Keratinocyte (primary cell): ENCODE measurements around the gene CAMSAP3. TPM values are rescaled to one million over a fixed set of nuclear protein-coding genes. Genes with fewer than 3 reads are reported as not detected.

Experiments
- DNase-seq: peaks from one replicate; pipeline ENCODE4 v3.0.0-alpha.2; 2011; ENCODE audit warnings: low read depth, missing footprints, low spot score
- FAIRE-seq: peaks from 2 replicates; lab custom pipeline; 2011; peaks lifted over from hg19 to GRCh38; lab: Jason Lieb, UNC
- H2AFZ ChIP-seq: 2 replicates; pipeline ENCODE4 v1.6.0; 2012; ENCODE audit warnings: low read length, control low read depth, inconsistent platforms; ENCODE audit not compliant: control insufficient read depth
- H3K27ac ChIP-seq: 2 replicates; pipeline ENCODE4 v1.5.1; 2011; ENCODE audit warnings: low read length; ENCODE audit not compliant: control insufficient read depth, insufficient read depth
- H3K27me3 ChIP-seq: 3 replicates; pipeline ENCODE4 v1.6.0; 2011; ENCODE audit warnings: low read length; ENCODE audit not compliant: control insufficient read depth, insufficient read depth; ENCODE audit errors: extremely low read depth
- H3K36me3 ChIP-seq, 2 experiments: 2 replicates in 1 of 2; 3 replicates in 1 of 2; pipeline ENCODE4 v1.5.1; 2011; ENCODE audit warnings: low read length in 2 of 2, mild to moderate bottlenecking in 1 of 2; ENCODE audit not compliant: control insufficient read depth in 2 of 2, insufficient read depth in 2 of 2; ENCODE audit errors: extremely low read depth in 1 of 2
- H3K4me1 ChIP-seq: 3 replicates; pipeline ENCODE4 v1.5.1; 2011; ENCODE audit warnings: low read length; ENCODE audit not compliant: control insufficient read depth, insufficient read depth; ENCODE audit errors: extremely low read depth
- H3K4me2 ChIP-seq: 3 replicates; pipeline ENCODE4 v1.6.0; 2011; ENCODE audit warnings: low read depth, low read length; ENCODE audit not compliant: control insufficient read depth, insufficient read depth; ENCODE audit errors: extremely low read depth
- H3K4me3 ChIP-seq, 3 experiments: fragments of 200-600 bp in 1 of 3; sonication (generic) in 1 of 3; 2 replicates in 2 of 3; 3 replicates in 1 of 3; pipeline ENCODE4 v1.5.1; 2011 to 2016; ENCODE audit warnings: low read length in 3 of 3, mild to moderate bottlenecking in 3 of 3, control low read depth in 2 of 3, inconsistent platforms in 1 of 3, low read depth in 1 of 3, mixed read lengths in 1 of 3, mixed run types in 1 of 3, moderate library complexity in 1 of 3; ENCODE audit not compliant: control insufficient read depth in 2 of 3, insufficient read depth in 2 of 3; ENCODE audit errors: extremely low read depth in 1 of 3
- H3K79me2 ChIP-seq: 2 replicates; pipeline ENCODE4 v1.6.0; 2012; ENCODE audit warnings: low read length; ENCODE audit not compliant: control insufficient read depth, insufficient read depth
- H3K9ac ChIP-seq: 3 replicates; pipeline ENCODE4 v1.6.0; 2011; ENCODE audit warnings: low read length; ENCODE audit not compliant: control insufficient read depth, insufficient read depth; ENCODE audit errors: extremely low read depth
- H3K9me1 ChIP-seq: 3 replicates; pipeline ENCODE4 v1.6.0; 2011; ENCODE audit warnings: low read length; ENCODE audit not compliant: control insufficient read depth, insufficient read depth; ENCODE audit errors: extremely low read depth
- H3K9me3 ChIP-seq: 2 replicates; pipeline ENCODE4 v1.5.1; 2012; ENCODE audit warnings: low read depth, low read length; ENCODE audit not compliant: control insufficient read depth
- H4K20me1 ChIP-seq: 3 replicates; pipeline ENCODE4 v1.6.0; 2011; ENCODE audit warnings: low read length; ENCODE audit not compliant: control insufficient read depth, insufficient read depth; ENCODE audit errors: extremely low read depth
- EZH2 ChIP-seq: IDR thresholded peaks from one replicate; pipeline ENCODE4 v1.6.1; 2012; ENCODE audit warnings: inconsistent platforms, mild to moderate bottlenecking, low read length, moderate library complexity
- dilution Hi-C: fragments of 300-500 bp; cut with MboI; formaldehyde crosslinking; loops from one replicate; pipeline ENCODE4 v1.7.0; 2020; ENCODE audit warnings: low sequenced_read_pairs; ENCODE audit not compliant: extremely low pct_ligation_motif_present
- polyA minus RNA-seq, 3 experiments: library from RNA; depleted of rRNA, polyadenylated mRNA; stranded (reverse); fragments of >200 nt; gene quantifications; 1 replicate in 1 of 3; 2 replicates in 1 of 3; 3 replicates in 1 of 3; pipeline ENCODE4 v1.2.3, GENCODE V29; 2011
- polyA plus RNA-seq, 5 experiments: library from polyadenylated mRNA; depleted of rRNA in 3 of 5; stranded (reverse) in 3 of 5; stranded (forward) in 1 of 5; unstranded in 1 of 5; fragments of >200 nt; gene quantifications; 1 replicate in 1 of 5; 2 replicates in 3 of 5; 3 replicates in 1 of 5; pipeline versions ENCODE4 v1.2.1 to v1.2.3, GENCODE V29; 2011 to 2012; ENCODE audit warnings: missing spikeins in 2 of 5, low read depth in 1 of 5, low replicate concordance in 1 of 5
- TF ChIP-seq, protein P1 (sequence below), 3 experiments: IDR thresholded peaks in 1 of 3; conservative IDR thresholded peaks in 1 of 3; optimal IDR thresholded peaks in 1 of 3; 2 replicates in 2 of 3; 3 replicates in 1 of 3; pipeline versions ENCODE3 to v1.5.1; 2011; ENCODE audit warnings: low read length in 3 of 3, mild to moderate bottlenecking in 3 of 3, moderate library complexity in 2 of 3, control low read depth in 1 of 3, inconsistent platforms in 1 of 3; ENCODE audit not compliant: insufficient read depth in 2 of 3; ENCODE audit errors: extremely low read depth in 1 of 3

Gene CAMSAP3, protein sequence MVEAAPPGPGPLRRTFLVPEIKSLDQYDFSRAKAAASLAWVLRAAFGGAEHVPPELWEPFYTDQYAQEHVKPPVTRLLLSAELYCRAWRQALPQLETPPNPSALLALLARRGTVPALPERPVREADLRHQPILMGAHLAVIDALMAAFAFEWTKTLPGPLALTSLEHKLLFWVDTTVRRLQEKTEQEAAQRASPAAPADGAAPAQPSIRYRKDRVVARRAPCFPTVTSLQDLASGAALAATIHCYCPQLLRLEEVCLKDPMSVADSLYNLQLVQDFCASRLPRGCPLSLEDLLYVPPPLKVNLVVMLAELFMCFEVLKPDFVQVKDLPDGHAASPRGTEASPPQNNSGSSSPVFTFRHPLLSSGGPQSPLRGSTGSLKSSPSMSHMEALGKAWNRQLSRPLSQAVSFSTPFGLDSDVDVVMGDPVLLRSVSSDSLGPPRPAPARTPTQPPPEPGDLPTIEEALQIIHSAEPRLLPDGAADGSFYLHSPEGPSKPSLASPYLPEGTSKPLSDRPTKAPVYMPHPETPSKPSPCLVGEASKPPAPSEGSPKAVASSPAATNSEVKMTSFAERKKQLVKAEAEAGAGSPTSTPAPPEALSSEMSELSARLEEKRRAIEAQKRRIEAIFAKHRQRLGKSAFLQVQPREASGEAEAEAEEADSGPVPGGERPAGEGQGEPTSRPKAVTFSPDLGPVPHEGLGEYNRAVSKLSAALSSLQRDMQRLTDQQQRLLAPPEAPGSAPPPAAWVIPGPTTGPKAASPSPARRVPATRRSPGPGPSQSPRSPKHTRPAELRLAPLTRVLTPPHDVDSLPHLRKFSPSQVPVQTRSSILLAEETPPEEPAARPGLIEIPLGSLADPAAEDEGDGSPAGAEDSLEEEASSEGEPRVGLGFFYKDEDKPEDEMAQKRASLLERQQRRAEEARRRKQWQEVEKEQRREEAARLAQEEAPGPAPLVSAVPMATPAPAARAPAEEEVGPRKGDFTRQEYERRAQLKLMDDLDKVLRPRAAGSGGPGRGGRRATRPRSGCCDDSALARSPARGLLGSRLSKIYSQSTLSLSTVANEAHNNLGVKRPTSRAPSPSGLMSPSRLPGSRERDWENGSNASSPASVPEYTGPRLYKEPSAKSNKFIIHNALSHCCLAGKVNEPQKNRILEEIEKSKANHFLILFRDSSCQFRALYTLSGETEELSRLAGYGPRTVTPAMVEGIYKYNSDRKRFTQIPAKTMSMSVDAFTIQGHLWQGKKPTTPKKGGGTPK
- polyA plus RNA-seq (2.4 to 6.1 TPM (median 5.0 TPM) in 3 replicates), polyA minus RNA-seq (2.4 to 7.1 TPM (median 4.0 TPM) in 3 replicates)
- polyA plus RNA-seq (2011; ENCODE audit: low read depth): 10.7 TPM
- 1.9 and 4.6 TPM in 2 replicates for polyA plus RNA-seq (2011; cell fraction: cytosol; rRNA removed)
- 14.2 and 16.3 TPM in 2 replicates for polyA plus RNA-seq (2011; cell fraction: nucleus; rRNA removed)
- polyA plus RNA-seq (2012; ENCODE audit: low replicate concordance): 8.3 and 18.0 TPM in 2 replicates
- polyA minus RNA-seq (2011; cell fraction: cytosol; rRNA and poly(A)+ RNA removed): 9.8 TPM
- polyA minus RNA-seq (2011; cell fraction: nucleus; rRNA and poly(A)+ RNA removed): 10.3 and 11.2 TPM in 2 replicates

- H3K79me2 ChIP-seq: no peaks in the 10 kb centered on the region
- peaks cover 0 to 2% of the 10 kb centered on the region in 2 experiments for H3K36me3 ChIP-seq
- peak within 1 kb of the TSS; percentile 81 for H3K4me2 ChIP-seq
- H3K9me3 ChIP-seq: no peaks in the 10 kb centered on the region
- H3K27me3 ChIP-seq: no peaks in the 10 kb centered on the region
- dilution Hi-C loops: no loop called here
- H2AFZ ChIP-seq: peak within 1 kb of the TSS; percentile 27
- no peak for TF ChIP-seq EZH2
- TF ChIP-seq, protein P1, sequence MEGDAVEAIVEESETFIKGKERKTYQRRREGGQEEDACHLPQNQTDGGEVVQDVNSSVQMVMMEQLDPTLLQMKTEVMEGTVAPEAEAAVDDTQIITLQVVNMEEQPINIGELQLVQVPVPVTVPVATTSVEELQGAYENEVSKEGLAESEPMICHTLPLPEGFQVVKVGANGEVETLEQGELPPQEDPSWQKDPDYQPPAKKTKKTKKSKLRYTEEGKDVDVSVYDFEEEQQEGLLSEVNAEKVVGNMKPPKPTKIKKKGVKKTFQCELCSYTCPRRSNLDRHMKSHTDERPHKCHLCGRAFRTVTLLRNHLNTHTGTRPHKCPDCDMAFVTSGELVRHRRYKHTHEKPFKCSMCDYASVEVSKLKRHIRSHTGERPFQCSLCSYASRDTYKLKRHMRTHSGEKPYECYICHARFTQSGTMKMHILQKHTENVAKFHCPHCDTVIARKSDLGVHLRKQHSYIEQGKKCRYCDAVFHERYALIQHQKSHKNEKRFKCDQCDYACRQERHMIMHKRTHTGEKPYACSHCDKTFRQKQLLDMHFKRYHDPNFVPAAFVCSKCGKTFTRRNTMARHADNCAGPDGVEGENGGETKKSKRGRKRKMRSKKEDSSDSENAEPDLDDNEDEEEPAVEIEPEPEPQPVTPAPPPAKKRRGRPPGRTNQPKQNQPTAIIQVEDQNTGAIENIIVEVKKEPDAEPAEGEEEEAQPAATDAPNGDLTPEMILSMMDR (optimal IDR thresholded peaks at IDR 0.05 in 1 of 3, IDR thresholded peaks at IDR 0.05 in 1 of 3, conservative IDR thresholded peaks at IDR 0.05 in 1 of 3; ENCODE audit: extremely low read depth in 1 of 3, insufficient read depth in 2 of 3, low read length in 3 of 3): no peak
- H4K20me1 ChIP-seq: peaks cover 8% of the 10 kb centered on the region
- H3K27ac ChIP-seq: no peak within 1 kb of the TSS
- no peak for DNase-seq
- peaks cover 13% of the 10 kb centered on the region for H3K4me1 ChIP-seq
- H3K9ac ChIP-seq: peak within 1 kb of the TSS; percentile 73
- FAIRE-seq: no peak
- peak within 1 kb of the TSS; percentile 56 to 70 (median 62) for H3K4me3 ChIP-seq
- H3K9me1 ChIP-seq: peaks cover 4% of the 10 kb centered on the region
Observed at GRCh38 chr19:7595466-7596133, at the start of gene CAMSAP3. TSS of gene CAMSAP3 (plus strand) at chr19:7595863. CDS start at chr19:7596003, 140 bp downstream.

DNA sequence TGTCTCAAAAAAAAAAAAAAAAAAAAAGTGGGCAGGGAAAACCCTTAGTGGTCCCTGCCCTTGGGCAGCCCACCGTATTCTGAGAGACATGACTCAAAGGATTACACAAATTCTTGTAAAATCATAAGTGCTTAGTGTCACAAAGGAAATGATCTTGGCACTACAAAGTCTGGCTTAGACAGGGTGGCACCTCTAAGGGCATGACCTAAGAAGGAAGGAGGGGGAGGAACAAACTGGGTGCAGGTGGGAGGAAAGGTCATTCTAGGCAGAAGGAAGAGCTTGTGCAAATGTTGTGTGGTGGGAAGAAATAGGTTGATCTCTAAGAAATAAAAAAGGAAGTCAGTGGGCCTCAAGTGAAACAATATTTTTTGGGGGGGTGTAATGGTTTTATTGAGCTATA is 49.8 kb upstream of the CAMSAP3 start:
- no peaks in the 10 kb centered on the region for H3K27me3 ChIP-seq
- no peak for FAIRE-seq

More for the DNA sequence above, 49.8 kb upstream of the CAMSAP3 start:
- TF ChIP-seq, protein P1 (optimal IDR thresholded peaks at IDR 0.05 in 1 of 3, IDR thresholded peaks at IDR 0.05 in 1 of 3, conservative IDR thresholded peaks at IDR 0.05 in 1 of 3; ENCODE audit: extremely low read depth in 1 of 3, insufficient read depth in 2 of 3, low read length in 3 of 3): no peak
- TF ChIP-seq EZH2: no peak
- H3K9ac ChIP-seq: no peak overlapping the region
- no peaks in the 10 kb centered on the region for H3K9me3 ChIP-seq
- H3K79me2 ChIP-seq: no peaks in the 10 kb centered on the region
- H3K36me3 ChIP-seq: peaks cover 15 to 25% of the 10 kb centered on the region in 2 experiments
- DNase-seq: no peak
- H3K4me3 ChIP-seq: no peak overlapping the region
- no peaks in the 10 kb centered on the region for H3K4me1 ChIP-seq
- dilution Hi-C loops: no loop called here
- no peaks in the 10 kb centered on the region for H3K9me1 ChIP-seq
- no peak overlapping the region for H3K27ac ChIP-seq
- H3K4me2 ChIP-seq: no peak overlapping the region
- no peak overlapping the region for H2AFZ ChIP-seq
- H4K20me1 ChIP-seq: no peaks in the 10 kb centered on the region
